IgD-negative memory B cell (primary cell): ENCODE measurements around the gene AFF4. TPM values are rescaled to one million over a fixed set of nuclear protein-coding genes. Genes with fewer than 3 reads are reported as not detected.
A peak's percentile ranks its signal among the peaks of the same experiment; 100 is the strongest.
"Not testable (repeated sequence)": the region's sequence is repeated elsewhere in the genome, so short reads cannot be mapped to it uniquely, and the experiment has no call there.

ENCODE experiments used
- H3K27ac Mint-ChIP-seq, 3 donors: one replicate each; pipeline ENCODE4 v1.8.0; 2020 to 2022; ENCODE audit warnings: mild to moderate bottlenecking in 3 of 3, mixed read lengths in 3 of 3, moderate library complexity in 1 of 3
- H3K27me3 Mint-ChIP-seq: one replicate; pipeline ENCODE4 v1.8.0; 2021; ENCODE audit warnings: mixed read lengths
- H3K36me3 Mint-ChIP-seq: one replicate; pipeline ENCODE4 v1.8.0; 2020; ENCODE audit warnings: mild to moderate bottlenecking, mixed read lengths
- H3K4me1 Mint-ChIP-seq, 3 donors: one replicate each; pipeline ENCODE4 v1.8.0; 2020 to 2022; ENCODE audit warnings: mixed read lengths in 3 of 3, mild to moderate bottlenecking in 1 of 3
- H3K4me3 Mint-ChIP-seq, 4 donors: one replicate each; pipeline ENCODE4 v1.8.0; 2020 to 2022; ENCODE audit warnings: mild to moderate bottlenecking in 4 of 4, mixed read lengths in 4 of 4, moderate library complexity in 3 of 4
- H3K9me3 Mint-ChIP-seq, 3 donors: one replicate each; pipeline ENCODE4 v1.8.0; 2020 to 2021; ENCODE audit warnings: mixed read lengths in 3 of 3, mild to moderate bottlenecking in 1 of 3
- polyA plus RNA-seq: library from polyadenylated mRNA; unstranded; fragments of 300-500 nt; fragmentation: Illumina TruSeq; gene quantifications from one replicate; pipeline ENCODE4 v1.2.3, GENCODE V29; 2021

Gene AFF4
- 28.5 TPM for polyA plus RNA-seq

- peak within 1 kb of the TSS; percentile 88 to 94 (median 93) for H3K27ac Mint-ChIP-seq
Observed at GRCh38 chr5:132963171-132964104, at the start of gene AFF4. Gene AFF4 (minus strand): TSS chr5:132963634. CDS start chr5:132937189, 26,445 bp downstream.

GRCh38 chr5:133008455-133008854 is 45.0 kb upstream of the AFF4 start:
- H3K4me1 Mint-ChIP-seq, H3K36me3 Mint-ChIP-seq, H3K9me3 Mint-ChIP-seq, H3K27me3 Mint-ChIP-seq, H3K4me3 Mint-ChIP-seq, H3K27ac Mint-ChIP-seq: not testable (repeated sequence)

More at GRCh38 chr5:132963171-132964104, at the start of gene AFF4:
- Mint-ChIP-seq H3K36me3 (peaks cover 4% of the 10 kb centered on the region), H3K4me1 (peaks cover 24 to 29% (median 27%) of the 10 kb centered on the region in 3 donors), H3K9me3 (no peaks in the 10 kb centered on the region), H3K4me3 (peak within 1 kb of the TSS; percentile 91 to 97 (median 96)), H3K27me3 (no peaks in the 10 kb centered on the region)

GRCh38 chr5:133006653-133007052 is 43.2 kb upstream of the AFF4 start:
- peaks cover 3% of the 10 kb centered on the region for H3K36me3 Mint-ChIP-seq
- H3K27ac Mint-ChIP-seq, result no peak overlapping the region
- no peaks in the 10 kb centered on the region for H3K27me3 Mint-ChIP-seq
- no peak overlapping the region for H3K4me3 Mint-ChIP-seq
- peaks cover 0 to 8% (median 0%) of the 10 kb centered on the region in 3 donors for H3K4me1 Mint-ChIP-seq
- H3K9me3 Mint-ChIP-seq, result no peaks in the 10 kb centered on the region

DNA sequence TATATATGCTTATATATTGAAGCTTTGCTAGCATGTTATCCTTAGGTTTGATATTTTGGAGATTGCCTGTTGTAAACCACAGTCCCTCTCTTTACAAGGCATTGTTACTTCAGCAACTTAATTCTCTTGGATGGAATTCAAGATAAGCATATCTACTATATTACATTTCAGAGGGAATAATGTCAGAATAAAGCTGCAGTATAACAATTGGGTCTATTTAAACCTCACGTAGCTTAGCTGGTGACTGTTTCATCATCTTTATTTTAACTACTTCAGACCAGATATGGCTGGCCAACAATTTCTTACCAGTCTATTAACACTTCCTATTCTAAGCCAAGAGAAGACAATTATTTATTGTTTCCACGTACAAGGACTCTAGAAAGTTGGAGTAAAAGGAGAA is 35.8 kb upstream of the AFF4 start:
- Mint-ChIP-seq H3K4me3 (peak overlapping the region in 1 of 4 donors; percentile 43), H3K36me3 (peaks cover 2% of the 10 kb centered on the region), H3K27ac (peak overlapping the region in 1 of 3 donors; percentile 3), H3K27me3 (no peaks in the 10 kb centered on the region), H3K9me3 (no peaks in the 10 kb centered on the region), H3K4me1 (no peaks in the 10 kb centered on the region)

- Mint-ChIP-seq H3K27me3 (no peaks in the 10 kb centered on the region), H3K27ac (no peak overlapping the region), H3K4me3 (no peak overlapping the region), H3K9me3 (no peaks in the 10 kb centered on the region), H3K36me3 (peaks cover 2% of the 10 kb centered on the region), H3K4me1 (no peaks in the 10 kb centered on the region)
Observed at GRCh38 chr5:132998556-132998955, 35.1 kb upstream of the AFF4 start.

DNA sequence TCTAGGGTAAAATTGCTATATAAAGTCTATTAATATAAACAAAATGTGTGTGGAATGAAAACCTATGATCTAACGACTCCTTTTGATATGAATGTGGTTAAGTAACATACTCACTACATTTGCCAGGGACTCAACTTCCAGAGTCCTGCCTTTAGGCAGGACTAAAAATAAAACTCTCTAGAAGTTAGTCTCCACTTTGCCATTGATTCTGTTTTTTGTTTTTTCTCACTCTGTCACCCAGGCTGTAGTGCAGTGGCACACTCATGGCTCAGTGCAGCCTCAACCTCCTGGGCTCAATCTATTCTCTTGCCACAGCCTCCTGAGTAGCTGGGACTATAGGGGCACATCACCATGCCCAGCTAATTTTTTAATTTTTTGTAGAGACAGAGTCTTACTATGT is 32.9 kb upstream of the AFF4 start:
- peaks cover 0 to 2% (median 0%) of the 10 kb centered on the region in 3 donors for H3K4me1 Mint-ChIP-seq
- no peaks in the 10 kb centered on the region for H3K9me3 Mint-ChIP-seq
- no peak overlapping the region for H3K4me3 Mint-ChIP-seq
- H3K36me3 Mint-ChIP-seq, result peaks cover 2% of the 10 kb centered on the region
- no peaks in the 10 kb centered on the region for H3K27me3 Mint-ChIP-seq
- H3K27ac Mint-ChIP-seq, result no peak overlapping the region

DNA sequence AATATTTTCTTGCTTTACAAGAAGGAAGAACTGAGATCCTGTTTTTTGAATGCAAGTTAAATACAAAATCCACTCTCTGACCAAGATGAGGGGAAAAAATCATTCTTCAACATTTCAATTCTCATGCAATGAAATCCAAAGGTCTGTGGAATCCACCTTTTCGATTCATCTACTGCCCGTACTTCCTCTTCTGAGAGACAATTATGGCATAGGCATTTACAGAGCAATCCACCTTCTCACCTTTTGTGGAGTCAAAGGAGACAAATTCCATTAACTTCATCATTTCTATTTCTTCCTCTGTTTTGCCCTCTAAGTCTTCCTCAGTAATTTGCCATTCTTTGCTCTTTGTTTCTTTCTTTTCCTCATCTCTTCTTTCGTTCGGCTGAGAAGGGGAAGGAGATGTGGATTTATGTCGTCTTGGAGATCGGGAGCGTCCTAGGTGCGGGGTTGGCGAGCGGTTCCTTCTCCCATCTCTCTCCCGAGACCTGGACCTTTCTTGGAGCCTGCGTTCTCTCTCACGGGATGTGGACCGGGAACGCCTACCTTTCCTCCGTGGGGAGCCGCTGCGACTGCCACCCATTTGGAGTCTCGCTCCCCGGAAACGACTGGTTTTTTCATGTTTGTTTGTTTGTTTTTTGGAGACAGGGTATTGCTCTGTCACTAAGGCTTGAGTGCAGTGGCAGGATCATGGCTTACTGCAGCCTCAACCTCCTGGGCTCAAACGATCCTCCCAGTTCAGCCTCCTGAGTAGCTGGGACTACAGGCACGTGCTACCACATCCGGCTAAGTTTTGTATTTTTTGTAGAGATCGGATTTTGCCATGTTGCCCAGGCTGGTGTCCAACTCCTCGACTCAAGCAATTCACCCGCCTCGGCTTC is 24.3 kb upstream of the AFF4 start:
- Mint-ChIP-seq H3K4me3 (no peak overlapping the region), H3K27me3 (no peaks in the 10 kb centered on the region), H3K9me3 (peaks cover 0 to 1% (median 1%) of the 10 kb centered on the region in 3 donors), H3K4me1 (peaks cover 0 to 3% (median 0%) of the 10 kb centered on the region in 3 donors), H3K27ac (peak overlapping the region in 1 of 3 donors; percentile 36), H3K36me3 (peaks cover 1% of the 10 kb centered on the region)

GRCh38 chr5:132982971-132983370 is 19.5 kb upstream of the AFF4 start:
- H3K4me3 Mint-ChIP-seq, H3K36me3 Mint-ChIP-seq: not testable (repeated sequence)

DNA sequence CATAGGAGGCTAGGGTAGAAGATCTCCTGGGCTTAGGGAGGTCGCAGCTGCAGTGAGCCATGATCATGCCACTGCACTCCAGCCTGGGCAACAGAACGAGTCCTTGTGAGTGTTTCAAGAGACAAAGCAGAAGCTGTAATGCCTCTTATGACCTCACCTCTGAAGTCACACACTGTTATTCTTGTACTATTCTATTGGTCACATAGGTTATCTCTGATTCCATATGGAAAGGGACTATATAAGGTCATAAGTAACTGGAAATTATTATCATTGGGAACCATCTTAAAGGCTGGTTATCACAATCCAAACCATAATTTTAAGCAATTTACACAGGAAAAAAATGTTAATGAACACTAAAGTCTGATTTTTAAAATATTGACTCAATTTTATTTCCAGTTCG is 17.9 kb upstream of the AFF4 start:
- H3K36me3 Mint-ChIP-seq, result no peaks in the 10 kb centered on the region
- H3K27me3 Mint-ChIP-seq, result no peaks in the 10 kb centered on the region
- no peak overlapping the region for H3K4me3 Mint-ChIP-seq
- H3K4me1 Mint-ChIP-seq, result no peaks in the 10 kb centered on the region
- peaks cover 3 to 7% (median 5%) of the 10 kb centered on the region in 3 donors for H3K9me3 Mint-ChIP-seq
- H3K27ac Mint-ChIP-seq, result no peak overlapping the region

More at GRCh38 chr5:132982971-132983370, 19.5 kb upstream of the AFF4 start:
- not testable (repeated sequence) for H3K4me1 Mint-ChIP-seq, H3K27me3 Mint-ChIP-seq, H3K27ac Mint-ChIP-seq, H3K9me3 Mint-ChIP-seq

GRCh38 chr5:132979976-132980375 is 16.5 kb upstream of the AFF4 start:
- no peak overlapping the region for H3K4me3 Mint-ChIP-seq

DNA sequence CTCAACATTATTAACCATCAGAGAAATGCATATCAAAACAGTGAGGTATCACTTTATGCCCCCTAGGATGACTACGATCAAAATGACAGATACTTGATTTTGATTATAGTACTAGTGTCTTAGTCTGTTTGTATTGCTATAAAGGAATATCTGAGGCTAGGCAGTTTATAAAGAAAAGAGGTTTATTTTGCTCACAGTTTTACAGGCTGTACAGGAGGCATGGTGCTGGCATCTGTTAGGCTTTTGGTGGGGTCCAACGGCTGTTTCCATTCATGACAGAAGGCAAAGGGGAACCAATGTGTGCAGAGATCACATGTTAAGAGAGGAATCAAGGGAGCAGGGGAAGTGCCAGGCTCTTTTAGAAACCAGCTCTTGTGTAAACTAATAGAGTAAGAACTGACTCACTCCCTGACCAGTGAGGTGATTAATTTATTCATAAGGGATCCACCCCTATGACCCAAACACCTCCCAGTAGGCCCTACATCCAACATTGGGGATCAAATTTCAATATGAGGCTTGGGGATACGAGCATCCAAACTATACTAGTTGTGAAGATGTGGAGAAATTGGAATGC is 16.0 kb upstream of the AFF4 start:
- Mint-ChIP-seq H3K4me1 (no peaks in the 10 kb centered on the region), H3K27ac (no peak overlapping the region), H3K4me3 (no peak overlapping the region), H3K36me3 (peaks cover 2% of the 10 kb centered on the region), H3K9me3 (peaks cover 3 to 7% (median 5%) of the 10 kb centered on the region in 3 donors), H3K27me3 (no peaks in the 10 kb centered on the region)

More at GRCh38 chr5:132979976-132980375, 16.5 kb upstream of the AFF4 start:
- no peaks in the 10 kb centered on the region for H3K4me1 Mint-ChIP-seq
- H3K9me3 Mint-ChIP-seq, result peaks cover 3 to 7% (median 5%) of the 10 kb centered on the region in 3 donors
- no peaks in the 10 kb centered on the region for H3K27me3 Mint-ChIP-seq
- H3K27ac Mint-ChIP-seq, result no peak overlapping the region
- peaks cover 2% of the 10 kb centered on the region for H3K36me3 Mint-ChIP-seq

DNA sequence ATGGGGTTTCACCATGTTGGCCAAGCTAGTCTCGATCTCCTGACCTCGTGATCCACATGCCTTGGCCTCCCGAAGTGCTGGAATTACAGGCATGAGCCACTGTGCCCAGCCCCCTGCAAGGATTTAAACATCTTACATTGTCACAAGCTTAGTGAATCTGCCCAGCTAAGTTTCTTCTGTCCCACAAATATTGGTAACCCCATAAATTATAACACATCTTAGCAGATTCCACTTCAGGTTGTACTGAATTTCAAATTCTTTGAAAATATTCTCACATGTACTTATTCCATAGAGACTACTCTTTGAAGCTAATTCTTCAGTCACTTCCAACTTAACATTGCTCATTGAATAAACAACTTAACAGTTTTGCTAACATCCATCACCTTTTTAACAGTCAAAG is 13.4 kb upstream of the AFF4 start:
- no peak overlapping the region for H3K4me3 Mint-ChIP-seq
- peaks cover 3 to 7% (median 5%) of the 10 kb centered on the region in 3 donors for H3K9me3 Mint-ChIP-seq
- H3K4me1 Mint-ChIP-seq, result no peaks in the 10 kb centered on the region
- H3K36me3 Mint-ChIP-seq, result peaks cover 2% of the 10 kb centered on the region
- H3K27ac Mint-ChIP-seq, result peak overlapping the region in 1 of 3 donors; percentile 8
- no peaks in the 10 kb centered on the region for H3K27me3 Mint-ChIP-seq

GRCh38 chr5:132972436-132972828 is 9.0 kb upstream of the AFF4 start:
- H3K27me3 Mint-ChIP-seq, H3K9me3 Mint-ChIP-seq, H3K27ac Mint-ChIP-seq, H3K4me3 Mint-ChIP-seq, H3K4me1 Mint-ChIP-seq, H3K36me3 Mint-ChIP-seq: not testable (repeated sequence)

DNA sequence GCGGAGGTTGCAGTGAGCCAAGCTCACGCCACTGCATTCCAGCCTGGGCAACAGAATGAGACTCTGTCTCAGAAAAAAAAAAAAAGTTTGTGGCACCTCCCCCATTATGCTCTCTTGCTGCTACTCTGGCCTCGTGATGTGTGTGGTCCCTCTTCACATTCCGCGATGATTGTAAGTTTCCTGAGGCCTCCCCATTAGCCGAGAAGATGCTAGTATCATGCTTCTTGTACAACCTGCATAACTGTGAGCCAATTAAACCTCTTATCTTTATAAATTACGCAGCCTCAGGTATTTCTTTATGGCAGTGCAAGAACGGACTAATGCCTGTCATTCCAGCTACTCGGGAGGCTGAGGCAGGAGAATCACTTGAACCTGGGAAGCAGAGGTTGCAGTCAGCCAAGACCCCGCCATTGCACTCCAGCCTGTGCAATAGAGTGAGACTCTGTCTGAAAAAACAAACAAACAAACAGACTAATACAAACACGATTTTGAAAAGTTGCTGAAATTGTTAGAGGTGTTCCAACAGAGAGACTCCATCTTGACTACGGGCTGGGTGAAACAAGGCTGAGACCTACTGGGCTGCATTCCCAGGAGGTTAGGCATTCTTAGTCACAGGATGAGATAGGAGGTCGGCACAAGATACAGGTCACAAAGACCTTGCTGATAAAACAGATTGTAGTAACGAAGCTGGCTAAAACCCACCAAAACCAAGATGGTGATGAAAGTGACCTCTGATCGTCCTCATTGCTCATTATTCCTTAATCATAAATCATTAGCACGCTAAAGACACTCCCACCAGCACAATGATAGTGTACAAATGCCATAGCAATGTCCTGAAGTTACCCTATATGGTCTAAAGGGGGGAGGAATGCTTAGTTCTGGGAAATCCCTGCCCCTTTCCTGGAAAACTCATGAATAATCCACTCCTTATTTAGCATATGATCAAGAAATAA is 8.3 kb upstream of the AFF4 start:
- Mint-ChIP-seq H3K9me3 (peaks cover under 1 to 1% (median under 1%) of the 10 kb centered on the region in 3 donors), H3K4me1 (no peaks in the 10 kb centered on the region), H3K36me3 (peaks cover 2% of the 10 kb centered on the region), H3K27ac (no peak overlapping the region), H3K4me3 (no peak overlapping the region), H3K27me3 (no peaks in the 10 kb centered on the region)
